GM21576 (cell line): ENCODE results near the gene HHIPL1.

ENCODE experiments used
- ATAC-seq: cut with Tn5 transposase; IDR thresholded peaks from one replicate; pipeline ENCODE4 v1.9.1; 2021; ENCODE audit warnings: mild to moderate bottlenecking, moderate library complexity; ENCODE audit not compliant: unreplicated experiment

Gene HHIPL1

GRCh38 chr14:99707420-99707819, 62.5 kb downstream of the HHIPL1 start:
- no peak for ATAC-seq

- no peak for ATAC-seq
Measured at GRCh38 chr14:99707921-99708320, 63.0 kb downstream of the HHIPL1 start.

- ATAC-seq = no peak
Measured at GRCh38 chr14:99708449-99708848, 63.5 kb downstream of the HHIPL1 start.

- ATAC-seq = no peak
Measured at GRCh38 chr14:99713972-99714371, 69.0 kb downstream of the HHIPL1 start.

- ATAC-seq = no peak
Measured at GRCh38 chr14:99715266-99716000, 70.5 kb downstream of the HHIPL1 start.

- no peak for ATAC-seq
Measured at GRCh38 chr14:99716091-99716849, 71.3 kb downstream of the HHIPL1 start.

- no peak for ATAC-seq
Measured at GRCh38 chr14:99716850-99717681, 72.1 kb downstream of the HHIPL1 start.

GRCh38 chr14:99717682-99718013, 72.7 kb downstream of the HHIPL1 start:
- ATAC-seq = no peak

- ATAC-seq = peak; percentile 91
Measured at GRCh38 chr14:99718031-99718810, 73.3 kb downstream of the HHIPL1 start.

- ATAC-seq = peak; percentile 54
Measured at GRCh38 chr14:99718811-99719192, 73.9 kb downstream of the HHIPL1 start.

GRCh38 chr14:99720941-99721791, 76.2 kb downstream of the HHIPL1 start:
- ATAC-seq = no peak

- no peak for ATAC-seq
Measured at GRCh38 chr14:99721792-99722516, 77.0 kb downstream of the HHIPL1 start.

- no peak for ATAC-seq
Measured at GRCh38 chr14:99722741-99723140, 77.8 kb downstream of the HHIPL1 start.

- no peak for ATAC-seq
Measured at GRCh38 chr14:99724196-99724891, 79.4 kb downstream of the HHIPL1 start.

GRCh38 chr14:99724939-99725773, 80.2 kb downstream of the HHIPL1 start:
- ATAC-seq = no peak

GRCh38 chr14:99725774-99726537, 81.0 kb downstream of the HHIPL1 start:
- ATAC-seq = no peak

GRCh38 chr14:99726538-99727095, 81.7 kb downstream of the HHIPL1 start:
- ATAC-seq = no peak
